Measurements from ENCODE around the gene LTBP1.

DNA sequence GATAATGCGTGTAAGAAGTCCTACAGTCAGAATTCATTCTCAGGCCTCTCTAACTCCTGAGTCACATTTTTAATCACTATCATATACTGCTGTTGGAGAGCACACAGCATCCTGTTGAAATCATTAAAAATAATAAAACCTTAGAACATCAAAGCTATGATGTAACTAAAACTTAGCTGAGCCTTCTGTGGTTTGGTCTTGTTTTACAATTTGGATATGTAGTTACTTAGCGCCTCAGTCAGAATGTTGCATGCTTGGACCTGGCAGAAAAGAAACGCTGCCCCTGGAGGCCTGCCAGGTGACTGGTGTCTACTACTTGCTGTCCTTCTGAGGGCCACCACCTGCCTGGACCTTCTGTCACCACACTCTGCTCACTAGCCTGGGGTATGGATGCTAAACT, 268.5 kb downstream of the LTBP1 start:
- TF ChIP-seq, protein P1, sequence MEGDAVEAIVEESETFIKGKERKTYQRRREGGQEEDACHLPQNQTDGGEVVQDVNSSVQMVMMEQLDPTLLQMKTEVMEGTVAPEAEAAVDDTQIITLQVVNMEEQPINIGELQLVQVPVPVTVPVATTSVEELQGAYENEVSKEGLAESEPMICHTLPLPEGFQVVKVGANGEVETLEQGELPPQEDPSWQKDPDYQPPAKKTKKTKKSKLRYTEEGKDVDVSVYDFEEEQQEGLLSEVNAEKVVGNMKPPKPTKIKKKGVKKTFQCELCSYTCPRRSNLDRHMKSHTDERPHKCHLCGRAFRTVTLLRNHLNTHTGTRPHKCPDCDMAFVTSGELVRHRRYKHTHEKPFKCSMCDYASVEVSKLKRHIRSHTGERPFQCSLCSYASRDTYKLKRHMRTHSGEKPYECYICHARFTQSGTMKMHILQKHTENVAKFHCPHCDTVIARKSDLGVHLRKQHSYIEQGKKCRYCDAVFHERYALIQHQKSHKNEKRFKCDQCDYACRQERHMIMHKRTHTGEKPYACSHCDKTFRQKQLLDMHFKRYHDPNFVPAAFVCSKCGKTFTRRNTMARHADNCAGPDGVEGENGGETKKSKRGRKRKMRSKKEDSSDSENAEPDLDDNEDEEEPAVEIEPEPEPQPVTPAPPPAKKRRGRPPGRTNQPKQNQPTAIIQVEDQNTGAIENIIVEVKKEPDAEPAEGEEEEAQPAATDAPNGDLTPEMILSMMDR (IDR thresholded peaks at IDR 0.05) = no peak
- no peak for TF ChIP-seq EP300 (IDR thresholded peaks at IDR 0.05)
- TF ChIP-seq POLR2A (IDR thresholded peaks at IDR 0.05) = no peak
- TF ChIP-seq POLR2AphosphoS5 (IDR thresholded peaks at IDR 0.05) = no peak

Measured in suprapubic skin (tissue), 4 donors.